DMS53 (cell line): ENCODE results near the gene CEACAM19.

Source experiments
- DNase-seq: peaks from one replicate; lab custom pipeline; 2025; lab: John Stamatoyannopoulos, UW

The CEACAM19 gene

GRCh38 chr19:44722131-44723121 lies 51.1 kb downstream of the CEACAM19 start:
- DNase-seq, result no peak

- DNase-seq, result peak; percentile 59
These were observed 52.1 kb downstream of the CEACAM19 start for GRCh38 chr19:44723299-44723951.

GRCh38 chr19:44723952-44724319 lies 52.7 kb downstream of the CEACAM19 start:
- DNase-seq, result peak; percentile 86

- peak; percentile 70 for DNase-seq
These were observed 54.0 kb downstream of the CEACAM19 start for GRCh38 chr19:44725251-44725650.

DNA sequence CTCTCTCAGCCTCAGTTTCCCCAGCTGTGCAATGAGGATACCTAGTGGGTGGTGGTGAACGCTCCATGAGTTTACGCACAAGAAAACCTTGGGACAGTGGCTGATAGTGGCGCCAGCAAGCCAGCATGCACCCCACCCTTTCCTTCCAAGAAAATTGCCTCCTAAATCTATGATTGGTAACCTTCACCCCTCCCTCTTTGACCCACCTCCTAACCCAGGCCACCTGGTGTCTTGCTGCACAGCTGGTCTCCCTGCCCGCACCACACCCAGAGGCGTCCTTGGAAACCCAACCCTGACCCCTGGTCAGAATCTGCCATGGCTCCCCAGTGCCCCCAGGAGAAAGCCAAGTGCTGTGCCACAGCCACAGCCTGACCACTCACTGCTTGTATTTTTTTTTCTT lies 54.4 kb downstream of the CEACAM19 start:
- no peak for DNase-seq

GRCh38 chr19:44726465-44726864 lies 55.2 kb downstream of the CEACAM19 start:
- no peak for DNase-seq

- DNase-seq, result no peak
These were observed 56.9 kb downstream of the CEACAM19 start for GRCh38 chr19:44728178-44728577.

- no peak for DNase-seq
These were observed 58.3 kb downstream of the CEACAM19 start for GRCh38 chr19:44729516-44730033.

DNA sequence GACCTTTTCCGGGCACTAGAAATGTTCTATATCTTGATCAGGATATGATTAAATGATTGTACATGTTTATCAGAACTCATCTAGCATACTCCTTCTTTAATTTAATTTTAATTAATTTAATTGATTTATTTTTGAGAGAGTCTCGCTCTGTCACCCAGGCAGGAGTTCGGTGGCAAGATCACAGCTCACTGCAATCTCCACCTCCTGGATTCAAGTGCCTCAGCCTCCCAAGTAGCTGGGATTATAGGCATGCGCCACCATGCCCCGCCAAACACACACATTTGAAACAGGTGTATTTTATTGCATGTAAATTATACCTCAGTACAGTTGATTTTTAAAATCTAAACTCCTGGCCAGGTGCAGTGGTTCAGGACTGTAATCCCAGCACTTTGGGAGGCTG lies 59.8 kb downstream of the CEACAM19 start:
- peak; percentile 23 for DNase-seq

DNA sequence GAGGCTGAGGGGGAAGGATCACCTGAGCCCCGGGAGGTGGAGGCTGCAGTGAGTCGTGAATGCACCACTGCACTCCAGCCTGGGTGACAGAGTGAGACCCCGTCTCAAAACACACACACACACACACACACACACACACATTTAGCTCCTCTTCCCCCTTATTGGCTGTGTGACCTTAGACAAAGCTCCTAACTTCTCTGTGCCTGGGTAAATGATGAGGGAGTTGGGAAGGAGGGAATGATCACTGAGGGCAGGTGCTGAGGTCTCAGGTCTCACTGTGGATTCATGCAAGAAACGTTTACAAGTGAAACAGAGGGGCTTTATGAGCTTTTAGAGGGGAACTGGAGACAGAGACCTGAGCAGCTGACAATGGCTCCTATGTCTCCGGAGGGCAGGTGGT lies 60.3 kb downstream of the CEACAM19 start:
- DNase-seq, result no peak

- no peak for DNase-seq
These were observed 61.1 kb downstream of the CEACAM19 start for GRCh38 chr19:44732235-44733014.
